NB4 (cell line): ENCODE measurements around the gene LGALS8.

Experiments
- DNase-seq: peaks from one replicate; pipeline ENCODE4 v3.0.0; 2010; ENCODE audit warnings: low read depth
- H3K4me3 ChIP-seq: one replicate; pipeline ENCODE4 v1.5.1; 2011; ENCODE audit warnings: mild to moderate bottlenecking, low read depth, low read length, moderate library complexity
- MYC ChIP-seq: IDR thresholded peaks from 2 replicates; pipeline ENCODE4 v1.6.1; 2011; ENCODE audit warnings: low read depth, low read length
- POLR2A ChIP-seq: IDR thresholded peaks from 2 replicates; pipeline ENCODE4 v1.6.1; 2011; ENCODE audit warnings: mild to moderate bottlenecking; ENCODE audit not compliant: insufficient read length; ENCODE audit errors: extremely low read depth
- TF ChIP-seq, protein P1 (sequence below): IDR thresholded peaks from one replicate; pipeline ENCODE4 v1.5.1; 2012; ENCODE audit warnings: low read depth, low read length
- TF ChIP-seq, protein P2 (sequence below): IDR thresholded peaks from 2 replicates; pipeline ENCODE4 v1.6.1; 2011; ENCODE audit warnings: low read depth, low read length

LGALS8 gene

DNA sequence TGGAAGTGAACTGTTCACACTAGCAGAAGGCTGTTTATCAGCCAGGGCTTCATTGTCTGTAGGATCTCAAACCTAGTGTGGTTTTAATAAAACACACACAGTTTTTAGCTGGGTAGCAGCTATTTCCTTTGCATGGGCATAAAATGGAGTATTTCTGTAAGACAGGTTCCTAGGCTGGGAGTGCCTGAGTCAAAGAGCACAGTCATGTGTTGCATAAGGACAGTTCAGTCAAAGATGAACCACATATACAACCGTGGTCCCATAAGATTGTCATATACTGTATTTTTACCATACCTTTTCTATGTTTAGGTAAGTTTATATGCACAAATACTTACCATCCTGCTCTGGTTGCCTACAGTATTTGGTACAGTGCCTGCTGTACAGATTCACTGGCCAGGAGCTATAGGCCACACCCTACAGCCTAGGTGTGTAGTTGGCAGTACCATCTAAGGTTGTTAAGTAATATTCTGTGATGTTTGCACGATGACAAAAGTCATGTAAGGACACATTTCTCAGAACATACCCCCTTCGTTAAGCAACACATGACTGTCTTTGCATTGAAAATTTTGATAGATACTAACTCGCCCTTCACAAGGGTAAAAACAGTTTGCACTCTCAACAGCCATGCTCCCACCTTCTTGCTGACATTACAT, 17.2 kb downstream of the LGALS8 start:
- TF ChIP-seq, protein P1, sequence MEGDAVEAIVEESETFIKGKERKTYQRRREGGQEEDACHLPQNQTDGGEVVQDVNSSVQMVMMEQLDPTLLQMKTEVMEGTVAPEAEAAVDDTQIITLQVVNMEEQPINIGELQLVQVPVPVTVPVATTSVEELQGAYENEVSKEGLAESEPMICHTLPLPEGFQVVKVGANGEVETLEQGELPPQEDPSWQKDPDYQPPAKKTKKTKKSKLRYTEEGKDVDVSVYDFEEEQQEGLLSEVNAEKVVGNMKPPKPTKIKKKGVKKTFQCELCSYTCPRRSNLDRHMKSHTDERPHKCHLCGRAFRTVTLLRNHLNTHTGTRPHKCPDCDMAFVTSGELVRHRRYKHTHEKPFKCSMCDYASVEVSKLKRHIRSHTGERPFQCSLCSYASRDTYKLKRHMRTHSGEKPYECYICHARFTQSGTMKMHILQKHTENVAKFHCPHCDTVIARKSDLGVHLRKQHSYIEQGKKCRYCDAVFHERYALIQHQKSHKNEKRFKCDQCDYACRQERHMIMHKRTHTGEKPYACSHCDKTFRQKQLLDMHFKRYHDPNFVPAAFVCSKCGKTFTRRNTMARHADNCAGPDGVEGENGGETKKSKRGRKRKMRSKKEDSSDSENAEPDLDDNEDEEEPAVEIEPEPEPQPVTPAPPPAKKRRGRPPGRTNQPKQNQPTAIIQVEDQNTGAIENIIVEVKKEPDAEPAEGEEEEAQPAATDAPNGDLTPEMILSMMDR = no peak
- TF ChIP-seq MYC (no peak), POLR2A (no peak)
- TF ChIP-seq, protein P2, sequence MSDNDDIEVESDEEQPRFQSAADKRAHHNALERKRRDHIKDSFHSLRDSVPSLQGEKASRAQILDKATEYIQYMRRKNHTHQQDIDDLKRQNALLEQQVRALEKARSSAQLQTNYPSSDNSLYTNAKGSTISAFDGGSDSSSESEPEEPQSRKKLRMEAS = no peak
- H3K4me3 ChIP-seq = no peak overlapping the region
- no peak for DNase-seq

DNA sequence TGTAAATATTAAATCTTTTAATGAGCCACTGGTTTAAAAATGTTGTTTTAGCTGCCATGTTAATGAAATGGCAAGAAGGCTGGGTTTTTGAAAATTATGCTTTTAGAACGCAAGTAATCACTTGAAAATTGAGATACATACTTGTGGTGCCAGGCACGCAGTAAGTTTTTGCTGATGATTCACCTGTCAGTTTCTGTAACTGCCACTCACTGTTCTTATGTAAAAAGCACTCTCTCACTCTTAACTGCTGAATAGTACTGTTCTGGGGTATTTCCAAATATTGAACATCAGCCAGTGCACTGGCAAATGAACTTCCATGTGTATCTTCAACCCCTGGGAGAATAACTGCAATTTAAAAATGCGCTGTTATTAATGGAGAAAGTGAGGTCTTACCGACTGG, 17.9 kb downstream of the LGALS8 start:
- TF ChIP-seq, protein P1 = no peak
- no peak for TF ChIP-seq MYC
- no peak for TF ChIP-seq POLR2A
- TF ChIP-seq, protein P2 = no peak

DNA sequence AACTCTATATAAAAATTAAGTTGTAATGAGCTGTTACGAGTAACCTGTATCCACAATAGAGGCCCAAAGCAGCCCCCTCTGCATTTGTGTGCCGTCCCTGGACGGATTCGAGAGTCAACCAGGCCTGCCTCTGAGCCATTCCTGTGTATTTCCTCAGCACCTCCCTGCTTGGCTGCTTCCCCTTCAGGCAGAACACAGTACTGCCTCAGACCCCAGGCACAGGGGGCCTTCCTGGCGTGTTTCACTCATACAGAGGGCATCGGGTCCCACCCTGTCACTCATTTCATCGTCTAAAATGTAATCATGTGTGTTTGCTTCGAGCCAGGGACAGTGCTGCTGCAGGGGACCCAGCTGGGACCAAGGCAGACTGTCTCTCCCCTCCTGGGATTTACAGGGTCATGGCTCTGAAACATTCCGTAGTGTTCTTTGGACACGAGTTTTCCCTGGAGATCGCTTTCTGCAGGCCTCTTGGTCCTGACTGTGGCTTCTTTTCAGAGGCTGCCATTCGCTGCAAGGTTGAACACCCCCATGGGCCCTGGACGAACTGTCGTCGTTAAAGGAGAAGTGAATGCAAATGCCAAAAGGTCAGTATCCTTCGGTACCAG, 19.4 kb downstream of the LGALS8 start:
- TF ChIP-seq, protein P2 = no peak
- TF ChIP-seq, protein P1 = peak; percentile 8
- no peak for DNase-seq
- H3K4me3 ChIP-seq = no peak overlapping the region

More for the DNA sequence above, 17.9 kb downstream of the LGALS8 start:
- no peak overlapping the region for H3K4me3 ChIP-seq
- DNase-seq = no peak

DNA sequence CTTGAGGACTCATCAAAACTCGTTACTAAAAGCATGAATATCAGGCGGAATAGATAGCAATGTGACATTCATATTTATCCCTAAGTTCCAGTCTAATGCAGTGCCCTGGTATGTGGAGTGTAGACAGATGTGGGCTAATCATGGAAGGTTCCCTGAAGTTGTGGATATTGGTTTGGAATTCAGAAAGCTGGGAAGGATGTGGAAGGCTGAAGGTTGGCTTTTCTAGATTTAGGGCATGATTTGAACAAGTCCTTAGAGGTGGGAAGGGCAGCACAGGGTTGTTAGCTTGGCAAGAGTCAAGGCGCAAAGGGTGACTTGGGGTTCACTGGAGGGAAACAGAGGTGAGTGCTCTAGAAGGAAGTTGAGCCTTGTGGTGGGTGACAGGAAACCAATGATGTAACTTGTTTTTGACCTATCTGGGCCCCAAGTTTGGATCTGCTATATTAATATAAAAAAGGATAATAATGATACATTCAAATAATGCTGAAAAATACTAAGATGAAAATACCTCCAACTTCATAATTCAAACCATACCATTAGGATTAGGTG, 21.9 kb downstream of the LGALS8 start:
- no peak overlapping the region for H3K4me3 ChIP-seq
- DNase-seq = no peak
- no peak for TF ChIP-seq POLR2A
- TF ChIP-seq, protein P2 = no peak
- no peak for TF ChIP-seq MYC
- TF ChIP-seq, protein P1 = no peak

DNA sequence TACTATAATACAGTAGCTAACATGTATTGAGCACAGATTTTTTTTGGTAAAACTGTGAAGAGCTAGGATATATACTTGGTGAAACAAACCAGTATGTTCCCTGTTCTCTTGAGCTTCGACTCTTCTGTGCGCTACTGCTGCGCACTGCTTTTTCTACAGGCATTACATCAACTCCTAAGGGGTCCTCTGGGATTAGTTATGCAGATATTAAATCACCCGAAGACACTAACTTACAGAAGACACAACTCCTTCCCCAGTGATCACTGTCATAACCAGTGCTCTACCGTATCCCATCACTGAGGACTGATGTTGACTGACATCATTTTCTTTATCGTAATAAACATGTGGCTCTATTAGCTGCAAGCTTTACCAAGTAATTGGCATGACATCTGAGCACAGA, 24.7 kb downstream of the LGALS8 start:
- no peak for TF ChIP-seq MYC
- TF ChIP-seq, protein P1 = no peak
- TF ChIP-seq, protein P2 = no peak
- TF ChIP-seq POLR2A = no peak
- H3K4me3 ChIP-seq = no peak overlapping the region
- no peak for DNase-seq
